ENCODE measurements around the gene CDON. TPM values are rescaled to one million over a fixed set of nuclear protein-coding genes. Genes with fewer than 3 reads are reported as not detected.

The CDON gene
- total RNA-seq, 2 donors from 2014 or later: 11.2 to 31.3 TPM

GRCh38 chr11:125935618-125936199 lies 127.0 kb downstream of the CDON start:
- intact Hi-C loops (cut with DNase I): no loop called here
- no peak for DNase-seq (ENCODE audit: low spot score)

GRCh38 chr11:125935056-125935455 lies 127.6 kb downstream of the CDON start:
- no peak for DNase-seq (ENCODE audit: low spot score)
- intact Hi-C loops (cut with DNase I): no loop called here

GRCh38 chr11:125934473-125934872 lies 128.2 kb downstream of the CDON start:
- DNase-seq (ENCODE audit: low spot score): no peak
- intact Hi-C loops (cut with DNase I): no loop called here

- intact Hi-C loops (cut with DNase I): no loop called here
- no peak for DNase-seq (ENCODE audit: low spot score)
These were observed 129.4 kb downstream of the CDON start for GRCh38 chr11:125933030-125933813.

- intact Hi-C loops (cut with DNase I): no loop called here
- DNase-seq (ENCODE audit: low spot score): peak; percentile 56
These were observed 130.4 kb downstream of the CDON start for GRCh38 chr11:125932301-125932700.

- intact Hi-C loops (cut with DNase I): no loop called here
- DNase-seq (ENCODE audit: low spot score): no peak
These were observed 131.0 kb downstream of the CDON start for GRCh38 chr11:125931668-125932067.

- no peak for DNase-seq (ENCODE audit: low spot score)
- intact Hi-C loops (cut with DNase I): no loop called here
These were observed 131.6 kb downstream of the CDON start for GRCh38 chr11:125931116-125931515.

- DNase-seq (ENCODE audit: low spot score): no peak
- intact Hi-C loops (cut with DNase I): no loop called here
These were observed 132.6 kb downstream of the CDON start for GRCh38 chr11:125930076-125930450.

GRCh38 chr11:125929445-125930075 lies 133.1 kb downstream of the CDON start:
- intact Hi-C loops (cut with DNase I): no loop called here
- peak; percentile 73 for DNase-seq (ENCODE audit: low spot score)

GRCh38 chr11:125926682-125927081 lies 136.0 kb downstream of the CDON start:
- intact Hi-C loops (cut with DNase I): no loop called here
- DNase-seq (ENCODE audit: low spot score): no peak

- intact Hi-C loops (cut with DNase I): loop anchor here in 1 of 2 donors (1.0 kb wide), 1 partner anchor 267 kb away; no protein-coding TSS in a partner anchor
These were observed 136.9 kb downstream of the CDON start for GRCh38 chr11:125925804-125926203.

GRCh38 chr11:125925247-125925740 lies 137.4 kb downstream of the CDON start:
- intact Hi-C loops (cut with DNase I): loop anchor here in 1 of 2 donors (1.0 kb wide), 1 partner anchor 268 kb away; no protein-coding TSS in a partner anchor
- DNase-seq (ENCODE audit: low spot score): no peak

More at GRCh38 chr11:125925804-125926203, 136.9 kb downstream of the CDON start:
- DNase-seq (ENCODE audit: low spot score): no peak

- DNase-seq (ENCODE audit: low spot score): no peak
- intact Hi-C loops (cut with DNase I): loop anchor here (1.0 to 5.0 kb wide), 2 partner anchors 138 to 269 kb away; partner anchors contain the start of gene CDON (in 1 of the 2)
These were observed 138.2 kb downstream of the CDON start for GRCh38 chr11:125924384-125925007.

- intact Hi-C loops (cut with DNase I): loop anchor here (2.0 to 5.0 kb wide), 3 partner anchors 139 to 269 kb away; partner anchors contain the start of gene CDON (in 1 of the 2)
- DNase-seq (ENCODE audit: low spot score): no peak
These were observed 139.0 kb downstream of the CDON start for GRCh38 chr11:125923633-125924032.

- intact Hi-C loops (cut with DNase I): loop anchor here (2.0 to 5.0 kb wide), 3 partner anchors 139 to 270 kb away; partner anchors contain the start of gene CDON (in 1 of the 2)
- DNase-seq (ENCODE audit: low spot score): peak; percentile 79
These were observed 139.6 kb downstream of the CDON start for GRCh38 chr11:125923012-125923579.

GRCh38 chr11:125922156-125922555 lies 140.5 kb downstream of the CDON start:
- no peak for DNase-seq (ENCODE audit: low spot score)
- intact Hi-C loops (cut with DNase I): loop anchor here (2.0 to 5.0 kb wide), 3 partner anchors 140 to 271 kb away; partner anchors contain the start of gene CDON (in 1 of the 2)

- DNase-seq (ENCODE audit: low spot score): no peak
- intact Hi-C loops (cut with DNase I): loop anchor here in 1 of 2 donors (5.0 kb wide), 1 partner anchor 141 kb away; the partner anchor contains the start of gene CDON
These were observed 141.6 kb downstream of the CDON start for GRCh38 chr11:125921042-125921441.

- intact Hi-C loops (cut with DNase I): no loop called here
- no peak for DNase-seq (ENCODE audit: low spot score)
These were observed 144.4 kb downstream of the CDON start for GRCh38 chr11:125918140-125918840.
